SK-N-MC (cell line): ENCODE measurements around the gene TMEM203.
A peak's percentile ranks its signal among the peaks of the same experiment; 100 is the strongest.
"Not testable (repeated sequence)": the region's sequence is repeated elsewhere in the genome, so short reads cannot be mapped to it uniquely, and the experiment has no call there.

Experiments
- DNase-seq: peaks from one replicate; pipeline ENCODE4 v3.0.0-alpha.2; 2011; ENCODE audit warnings: low read depth, low spot score
- H3K27ac ChIP-seq: fragments of 200-600 bp; sonication (generic); 2 replicates; pipeline ENCODE4 v1.5.1; 2016; ENCODE audit warnings: mixed run types
- H3K36me3 ChIP-seq: fragments of 200-600 bp; sonication (generic); 2 replicates; pipeline ENCODE4 v1.6.1; 2017; ENCODE audit warnings: antibody characterized with exemption, low read length, mixed read lengths; ENCODE audit not compliant: insufficient read depth
- H3K4me3 ChIP-seq: fragments of 200-600 bp; sonication (generic); 2 replicates; pipeline ENCODE4 v1.5.1; 2016
- H3K9ac ChIP-seq: fragments of 200-600 bp; sonication (generic); 2 replicates; pipeline ENCODE4 v1.8.0; 2017; ENCODE audit warnings: mixed run types, mixed read lengths; ENCODE audit not compliant: insufficient read length
- H3K9me3 ChIP-seq: fragments of 200-600 bp; sonication (generic); 2 replicates; pipeline ENCODE4 v1.6.1; 2017; ENCODE audit warnings: low read depth, mild to moderate bottlenecking, antibody characterized with exemption, low read length, moderate library complexity, mixed read lengths
- EZH2 ChIP-seq: fragments of 200-600 bp; sonication (generic); IDR thresholded peaks from one replicate; pipeline ENCODE4 v1.6.1; 2017; ENCODE audit warnings: antibody characterized with exemption
- FOXP2 ChIP-seq: optimal IDR thresholded peaks from 2 replicates; pipeline ENCODE3; 2011; ENCODE audit warnings: mild to moderate bottlenecking, moderate library complexity; ENCODE audit not compliant: insufficient read depth; ENCODE audit errors: extremely low read length, control extremely low read depth
- POLR2AphosphoS5 ChIP-seq: IDR thresholded peaks from 2 replicates; pipeline ENCODE4 v1.6.1; 2012; ENCODE audit warnings: mild to moderate bottlenecking, low read depth, low read length, borderline replicate concordance

The TMEM203 gene

GRCh38 chr9:137242269-137243203, 37.1 kb upstream of the TMEM203 start:
- no peak for DNase-seq
- Histone ChIP-seq H3K36me3 (peaks cover 21% of the 10 kb centered on the region), H3K9me3 (no peaks in the 10 kb centered on the region), H3K27ac (no peak overlapping the region), H3K9ac (peak overlapping the region; percentile 91), H3K4me3 (peak overlapping the region; percentile 90)
- no peak for TF ChIP-seq EZH2
- no peak for TF ChIP-seq FOXP2
- no peak; the same call in 1 of the 2 replicates for TF ChIP-seq POLR2AphosphoS5

- DNase-seq = no peak
Observed at GRCh38 chr9:137241490-137242268, 36.2 kb upstream of the TMEM203 start.

GRCh38 chr9:137240841-137241489, 35.5 kb upstream of the TMEM203 start, which contains the start of gene TUBB4B:
TSS of gene TUBB4B (plus strand) at chr9:137241287. CDS start at chr9:137241361, 74 bp downstream.
- Histone ChIP-seq H3K27ac (peak within 1 kb of the TSS; percentile 85), H3K4me3 (peak within 1 kb of the TSS; percentile 90), H3K36me3 (peaks cover 21% of the 10 kb centered on the region), H3K9ac (peak within 1 kb of the TSS; percentile 91), H3K9me3 (no peaks in the 10 kb centered on the region)
- TF ChIP-seq FOXP2 (peak; percentile 66), POLR2AphosphoS5 (peak; percentile 100), EZH2 (no peak)
- DNase-seq = peak; percentile 100

More at GRCh38 chr9:137241490-137242268, 36.2 kb upstream of the TMEM203 start:
- Histone ChIP-seq H3K4me3 (peak overlapping the region; percentile 90), H3K27ac (no peak overlapping the region), H3K36me3 (peaks cover 21% of the 10 kb centered on the region), H3K9ac (peak overlapping the region; percentile 91), H3K9me3 (no peaks in the 10 kb centered on the region)
- TF ChIP-seq EZH2 = no peak
- no peak for TF ChIP-seq FOXP2
- no peak for TF ChIP-seq POLR2AphosphoS5

GRCh38 chr9:137240318-137240840, 34.9 kb upstream of the TMEM203 start:
- TF ChIP-seq POLR2AphosphoS5 (peak; percentile 38; the same call in 1 of the 2 replicates), FOXP2 (no peak)
- H3K9me3 ChIP-seq = no peaks in the 10 kb centered on the region
- peak overlapping the region; percentile 85 for H3K27ac ChIP-seq
- H3K4me3 ChIP-seq = peak overlapping the region; percentile 80
- peak overlapping the region; percentile 88 for H3K9ac ChIP-seq
- peaks cover 21% of the 10 kb centered on the region for H3K36me3 ChIP-seq
- DNase-seq = no peak

DNA sequence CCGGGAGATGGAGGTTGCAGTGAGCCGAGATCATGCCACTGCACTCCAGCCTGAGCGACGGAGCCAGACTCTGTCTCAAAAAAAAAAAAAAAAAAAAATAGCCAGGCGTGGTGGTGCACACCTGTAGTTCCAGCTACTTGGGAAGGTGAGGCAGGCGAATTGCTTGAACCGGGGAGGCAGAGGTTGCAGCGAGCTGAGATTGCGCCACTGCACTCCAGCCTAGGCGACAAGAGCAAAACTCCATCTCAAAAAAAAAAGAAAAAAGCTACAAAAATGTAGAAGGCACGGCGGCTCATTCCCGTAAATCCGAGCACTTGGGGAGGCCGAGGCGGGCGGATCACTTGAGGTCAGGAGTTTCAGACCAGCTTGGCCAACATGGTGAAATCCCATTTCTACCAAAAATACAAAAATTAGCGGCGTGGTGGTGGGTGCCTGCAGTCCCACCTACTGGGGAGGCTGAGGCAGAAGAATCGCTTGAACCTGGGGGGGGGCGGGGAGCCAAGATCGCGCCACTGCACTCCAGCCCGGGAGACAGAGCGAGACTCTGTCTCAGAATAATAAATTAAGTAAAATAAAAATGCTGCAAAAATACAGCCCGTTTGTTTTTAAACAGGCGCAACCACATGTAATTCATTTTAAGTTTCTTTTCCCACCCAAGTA, 34.2 kb upstream of the TMEM203 start:
- peak overlapping the region; percentile 80 for H3K4me3 ChIP-seq
- H3K27ac ChIP-seq = peak overlapping the region; percentile 85
- DNase-seq, H3K9me3 ChIP-seq: not testable (repeated sequence)
- peaks cover 21% of the 10 kb centered on the region for H3K36me3 ChIP-seq
- peak overlapping the region; percentile 88 for H3K9ac ChIP-seq

DNA sequence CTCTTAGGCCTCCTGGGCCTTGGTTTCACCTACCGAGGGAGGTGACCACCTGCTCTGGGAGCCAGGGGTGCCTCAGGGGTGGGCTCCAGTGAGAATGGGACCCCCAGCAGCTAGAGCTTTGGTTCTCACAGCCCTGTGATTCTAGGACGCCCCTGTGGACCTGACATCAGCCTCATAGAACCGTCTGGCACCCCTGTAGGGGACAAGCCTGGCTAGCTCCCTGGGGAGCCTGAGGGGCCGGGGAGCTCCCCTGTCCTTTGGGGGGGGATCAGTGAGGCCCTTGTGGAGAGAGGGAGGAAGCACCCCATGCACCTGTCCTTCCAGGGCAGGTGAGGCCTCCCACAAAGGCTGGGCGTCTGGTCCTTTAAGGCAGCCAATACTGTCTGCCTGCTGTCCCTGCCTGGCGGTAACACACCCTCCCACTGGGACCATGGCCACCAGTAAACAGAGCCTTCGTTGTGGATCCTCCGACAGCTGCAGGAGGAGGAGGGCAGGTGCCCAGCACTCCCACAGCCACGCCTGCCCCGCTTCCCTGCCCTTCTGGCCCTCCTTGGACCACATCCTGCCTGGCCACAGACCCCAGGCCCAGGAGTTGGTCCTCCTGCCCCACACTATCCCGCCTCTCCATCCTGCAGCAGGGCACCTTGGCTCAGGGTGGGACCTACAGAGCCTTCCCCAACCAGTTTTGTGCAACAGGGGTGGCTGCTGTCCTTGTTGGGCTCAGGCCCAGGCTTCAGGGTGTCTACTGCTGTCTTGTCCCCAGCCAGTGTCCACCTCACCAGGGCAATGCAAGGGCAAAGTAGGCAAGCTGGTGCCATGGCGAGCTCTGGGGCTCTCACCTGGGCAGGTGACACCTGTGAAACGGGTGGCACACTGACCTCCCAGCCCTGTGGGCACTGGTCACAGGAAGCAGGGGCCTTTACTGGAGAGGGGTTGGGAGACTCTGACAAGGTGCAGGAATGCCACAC, 32.6 kb upstream of the TMEM203 start:
- no peak for DNase-seq
- H3K9ac ChIP-seq = no peak overlapping the region
- H3K9me3 ChIP-seq = no peaks in the 10 kb centered on the region
- H3K4me3 ChIP-seq = no peak overlapping the region
- no peak overlapping the region for H3K27ac ChIP-seq
- H3K36me3 ChIP-seq = peaks cover 14% of the 10 kb centered on the region
- TF ChIP-seq FOXP2 (no peak), POLR2AphosphoS5 (no peak), EZH2 (no peak)
